Smooth muscle cell (in vitro differentiated cells): ENCODE measurements around the gene IKZF1. TPM values are rescaled to one million over a fixed set of nuclear protein-coding genes. Genes with fewer than 3 reads are reported as not detected.
A peak's percentile ranks its signal among the peaks of the same experiment; 100 is the strongest.

Source experiments
- DNase-seq: peaks from one replicate; lab custom pipeline; 2025; ENCODE audit not compliant: unreplicated experiment; lab: John Stamatoyannopoulos, UW
- H2AFZ ChIP-seq: fragments of 200-600 bp; sonication (generic); 2 replicates; pipeline ENCODE4 v1.6.0; 2016; ENCODE audit warnings: antibody characterized with exemption, low read depth, mild to moderate bottlenecking
- H3F3A ChIP-seq: fragments of 200-600 bp; sonication (generic); 2 replicates; pipeline ENCODE4 v1.6.0; 2017; ENCODE audit warnings: antibody characterized with exemption, low read depth
- H3K27ac ChIP-seq: fragments of 200-600 bp; sonication (generic); 2 replicates; pipeline ENCODE4 v1.5.1; 2016; ENCODE audit warnings: low read depth, mild to moderate bottlenecking
- H3K27me3 ChIP-seq: fragments of 200-600 bp; sonication (generic); 2 replicates; pipeline ENCODE4 v1.6.1; 2016; ENCODE audit warnings: low read depth, mild to moderate bottlenecking
- H3K36me3 ChIP-seq: fragments of 200-600 bp; sonication (generic); 2 replicates; pipeline ENCODE4 v1.5.1; 2016; ENCODE audit warnings: low read depth
- H3K4me1 ChIP-seq: fragments of 200-600 bp; sonication (generic); 2 replicates; pipeline ENCODE4 v1.5.1; 2016; ENCODE audit warnings: low read depth
- H3K4me2 ChIP-seq: fragments of 200-600 bp; sonication (generic); 2 replicates; pipeline ENCODE4 v1.6.0; 2016; ENCODE audit warnings: mild to moderate bottlenecking
- H3K4me3 ChIP-seq: fragments of 200-600 bp; sonication (generic); 2 replicates; pipeline ENCODE4 v1.5.1; 2016; ENCODE audit warnings: mild to moderate bottlenecking
- H3K79me2 ChIP-seq: fragments of 200-600 bp; sonication (generic); 2 replicates; pipeline ENCODE4 v1.6.0; 2016; ENCODE audit warnings: low read depth, mild to moderate bottlenecking
- H3K9ac ChIP-seq: fragments of 200-600 bp; sonication (generic); 2 replicates; pipeline ENCODE4 v1.6.0; 2016; ENCODE audit warnings: low read depth
- H3K9me3 ChIP-seq: fragments of 200-600 bp; sonication (generic); replicated peaks from 2 replicates; pipeline ENCODE4 v1.5.1; 2016; ENCODE audit warnings: low read depth
- H4K20me1 ChIP-seq: fragments of 200-600 bp; sonication (generic); 2 replicates; pipeline ENCODE4 v1.6.0; 2016; ENCODE audit warnings: low read depth
- WGBS: methylation state at CpG from one replicate; pipeline ENCODE4 v1.1.7; 2016; ENCODE audit warnings: low lambda C conversion rate; 5-methylcytosine and 5-hydroxymethylcytosine counted together
- polyA plus RNA-seq: library from polyadenylated mRNA; unstranded; fragments of >200 nt; fragmentation: Nextera tagmentation; extraction: Ambion mirVana; gene quantifications from 2 replicates; pipeline ENCODE4 v1.2.1, GENCODE V29; 2016
- total RNA-seq: library from RNA; depleted of rRNA; stranded (reverse); fragments of >200 nt; gene quantifications from 2 replicates; pipeline ENCODE4 v1.2.3, GENCODE V29; 2014
- TF ChIP-seq, protein P1 (sequence below): fragments of 200-600 bp; sonication (generic); IDR thresholded peaks from 2 replicates; pipeline ENCODE4 v1.5.1; 2017; ENCODE audit warnings: borderline replicate concordance, mild to moderate bottlenecking, antibody characterized with exemption; ENCODE audit not compliant: insufficient read depth, poor library complexity, severe bottlenecking

The IKZF1 gene
- total and polyA plus RNA-seq, 2 experiments from 2014 or later, result not detected

DNA sequence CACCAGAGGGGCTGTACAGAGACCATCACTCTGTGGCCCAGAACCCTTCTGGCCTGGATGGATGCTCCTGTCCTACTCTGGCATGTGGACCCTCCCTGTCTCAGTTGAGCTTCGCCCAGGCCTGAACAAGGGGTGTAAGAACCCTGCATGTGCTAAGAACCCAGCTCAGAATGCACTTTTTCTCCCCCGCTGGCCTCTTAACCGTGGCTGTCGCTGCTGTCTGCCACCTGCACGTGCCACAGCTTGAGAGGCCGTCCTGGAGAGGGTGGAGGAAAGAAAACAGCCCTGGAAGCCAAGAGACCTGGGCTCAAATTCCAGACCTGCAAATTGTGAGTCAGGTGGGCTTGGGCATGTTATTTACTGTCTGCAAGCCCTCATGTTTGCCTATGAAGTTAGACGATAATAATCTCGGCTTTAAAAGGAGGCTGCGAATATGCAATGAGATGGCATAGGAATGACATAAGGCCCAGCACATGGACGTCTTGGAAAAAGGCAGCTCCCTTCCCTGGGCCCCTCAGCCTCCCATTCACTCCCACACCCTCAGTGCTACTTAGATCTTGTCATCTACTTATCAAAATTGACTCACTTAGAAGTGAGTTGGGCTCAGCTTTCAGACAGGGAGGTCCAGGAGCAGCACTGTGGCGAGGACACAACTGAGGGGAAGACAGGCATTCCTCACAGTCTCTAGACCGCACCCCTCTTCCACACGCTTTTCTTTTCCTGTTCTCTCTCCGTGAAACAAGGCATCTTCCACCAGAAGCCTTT is 114.2 kb downstream of the IKZF1 start:
- H3F3A ChIP-seq, result no peaks in the 10 kb centered on the region
- no peaks in the 10 kb centered on the region for H3K36me3 ChIP-seq
- H3K79me2 ChIP-seq, result no peaks in the 10 kb centered on the region
- H3K9me3 ChIP-seq, result no peaks in the 10 kb centered on the region
- H3K4me3 ChIP-seq, result no peak overlapping the region
- no peak overlapping the region for H3K27ac ChIP-seq
- no peak overlapping the region for H3K4me2 ChIP-seq
- 59% methylated on average over 14 of the region's 14 CpGs for WGBS
- no peaks in the 10 kb centered on the region for H4K20me1 ChIP-seq
- H3K27me3 ChIP-seq, result no peaks in the 10 kb centered on the region
- H3K4me1 ChIP-seq, result peaks cover 11% of the 10 kb centered on the region
- H2AFZ ChIP-seq, result peak overlapping the region; percentile 50
- TF ChIP-seq, protein P1, sequence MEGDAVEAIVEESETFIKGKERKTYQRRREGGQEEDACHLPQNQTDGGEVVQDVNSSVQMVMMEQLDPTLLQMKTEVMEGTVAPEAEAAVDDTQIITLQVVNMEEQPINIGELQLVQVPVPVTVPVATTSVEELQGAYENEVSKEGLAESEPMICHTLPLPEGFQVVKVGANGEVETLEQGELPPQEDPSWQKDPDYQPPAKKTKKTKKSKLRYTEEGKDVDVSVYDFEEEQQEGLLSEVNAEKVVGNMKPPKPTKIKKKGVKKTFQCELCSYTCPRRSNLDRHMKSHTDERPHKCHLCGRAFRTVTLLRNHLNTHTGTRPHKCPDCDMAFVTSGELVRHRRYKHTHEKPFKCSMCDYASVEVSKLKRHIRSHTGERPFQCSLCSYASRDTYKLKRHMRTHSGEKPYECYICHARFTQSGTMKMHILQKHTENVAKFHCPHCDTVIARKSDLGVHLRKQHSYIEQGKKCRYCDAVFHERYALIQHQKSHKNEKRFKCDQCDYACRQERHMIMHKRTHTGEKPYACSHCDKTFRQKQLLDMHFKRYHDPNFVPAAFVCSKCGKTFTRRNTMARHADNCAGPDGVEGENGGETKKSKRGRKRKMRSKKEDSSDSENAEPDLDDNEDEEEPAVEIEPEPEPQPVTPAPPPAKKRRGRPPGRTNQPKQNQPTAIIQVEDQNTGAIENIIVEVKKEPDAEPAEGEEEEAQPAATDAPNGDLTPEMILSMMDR, result no peak
- DNase-seq, result no peak
- no peak overlapping the region for H3K9ac ChIP-seq

DNA sequence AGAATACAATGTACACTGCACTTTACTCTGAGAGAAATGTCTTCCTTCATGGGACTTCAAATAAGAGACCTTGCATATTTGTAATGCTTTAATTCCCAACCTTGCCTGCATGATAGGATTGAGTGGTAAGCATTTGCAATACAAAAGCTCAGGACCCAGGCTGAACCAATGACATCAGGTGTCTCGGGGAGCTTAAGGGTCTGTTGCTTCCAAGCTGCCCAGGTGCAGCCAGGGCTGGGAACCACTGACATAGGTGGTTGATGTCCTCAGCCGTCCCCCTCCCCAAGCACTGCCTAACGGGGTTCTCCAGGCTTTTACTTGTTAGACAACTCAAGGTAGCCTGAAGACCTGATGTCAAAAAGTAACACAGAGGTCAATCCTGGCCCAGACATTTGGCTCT is 116.5 kb downstream of the IKZF1 start:
- no peaks in the 10 kb centered on the region for H3K36me3 ChIP-seq
- H3K27me3 ChIP-seq, result no peaks in the 10 kb centered on the region
- H3K4me1 ChIP-seq, result peaks cover 11% of the 10 kb centered on the region
- DNase-seq, result no peak
- H3K79me2 ChIP-seq, result no peaks in the 10 kb centered on the region
- no peak overlapping the region for H3K4me3 ChIP-seq
- H3F3A ChIP-seq, result no peaks in the 10 kb centered on the region
- no peak overlapping the region for H3K27ac ChIP-seq
- no peak overlapping the region for H3K4me2 ChIP-seq
- WGBS, result 61% methylated on average over 3 of the region's 3 CpGs
- no peaks in the 10 kb centered on the region for H4K20me1 ChIP-seq
- no peaks in the 10 kb centered on the region for H3K9me3 ChIP-seq
- no peak overlapping the region for H3K9ac ChIP-seq
- TF ChIP-seq, protein P1, result no peak
- H2AFZ ChIP-seq, result no peak overlapping the region

DNA sequence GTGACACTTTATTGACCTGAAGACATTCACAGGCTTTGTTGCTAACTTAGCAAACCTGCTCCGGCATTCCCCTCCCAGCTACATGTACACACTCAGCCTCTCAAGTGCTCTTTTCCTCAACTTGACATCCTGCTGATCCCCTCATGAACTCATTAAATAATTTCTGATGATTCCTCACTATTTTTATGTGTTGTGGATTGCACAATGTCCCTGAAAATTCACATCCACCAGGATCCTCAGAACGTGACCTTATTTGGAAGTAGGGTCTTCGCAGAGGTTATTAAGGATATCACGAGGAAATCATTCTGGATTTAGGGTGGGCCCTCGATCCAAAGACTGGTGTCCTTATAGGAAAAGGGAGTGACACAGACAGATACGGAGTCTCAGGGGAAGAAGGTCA is 118.3 kb downstream of the IKZF1 start:
- TF ChIP-seq, protein P1, result no peak
- WGBS, result 98% methylated on average over 6 of the region's 6 CpGs
- DNase-seq, result no peak

DNA sequence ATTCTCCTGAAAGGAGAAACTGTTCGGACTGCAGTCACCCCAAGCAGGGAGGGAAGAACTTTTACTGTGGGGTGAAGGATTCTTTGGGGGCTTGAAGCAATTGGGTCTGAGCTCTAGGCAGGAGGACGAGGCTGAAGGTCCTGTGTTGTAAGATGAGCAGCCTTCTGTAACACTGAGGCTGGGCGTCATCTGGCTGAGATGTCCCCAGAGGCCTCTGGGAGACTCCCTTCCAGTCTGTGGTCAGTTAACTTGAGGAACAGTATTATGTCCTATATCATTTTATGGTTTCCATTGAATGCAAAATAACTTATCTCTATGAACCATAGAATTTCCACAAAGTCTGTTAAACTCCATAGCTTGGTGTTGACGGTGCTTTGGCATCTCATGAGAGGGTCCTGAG is 119.3 kb downstream of the IKZF1 start:
- H4K20me1 ChIP-seq, result no peaks in the 10 kb centered on the region
- no peak overlapping the region for H2AFZ ChIP-seq
- DNase-seq, result no peak
- H3K4me2 ChIP-seq, result no peak overlapping the region
- H3K9me3 ChIP-seq, result no peaks in the 10 kb centered on the region
- no peaks in the 10 kb centered on the region for H3F3A ChIP-seq
- no peak overlapping the region for H3K9ac ChIP-seq
- H3K27me3 ChIP-seq, result no peaks in the 10 kb centered on the region
- H3K27ac ChIP-seq, result no peak overlapping the region
- H3K4me3 ChIP-seq, result no peak overlapping the region
- no peaks in the 10 kb centered on the region for H3K79me2 ChIP-seq
- H3K36me3 ChIP-seq, result no peaks in the 10 kb centered on the region
- H3K4me1 ChIP-seq, result peaks cover 11% of the 10 kb centered on the region
- TF ChIP-seq, protein P1, result no peak
- WGBS, result 63% methylated on average over 4 of the region's 4 CpGs

More for the DNA sequence above, 118.3 kb downstream of the IKZF1 start:
- no peaks in the 10 kb centered on the region for H3K9me3 ChIP-seq
- no peak overlapping the region for H2AFZ ChIP-seq
- no peaks in the 10 kb centered on the region for H3K27me3 ChIP-seq
- H3K4me2 ChIP-seq, result no peak overlapping the region
- peaks cover 11% of the 10 kb centered on the region for H3K4me1 ChIP-seq
- H3K9ac ChIP-seq, result no peak overlapping the region
- no peak overlapping the region for H3K27ac ChIP-seq
- no peak overlapping the region for H3K4me3 ChIP-seq
- no peaks in the 10 kb centered on the region for H3K36me3 ChIP-seq
- H3F3A ChIP-seq, result no peaks in the 10 kb centered on the region
- no peaks in the 10 kb centered on the region for H4K20me1 ChIP-seq
- no peaks in the 10 kb centered on the region for H3K79me2 ChIP-seq
